AG08395 (cell line): Measurements from ENCODE around the gene OPRD1.

Source experiments
- DNase-seq: peaks from one replicate; pipeline ENCODE4 v3.0.0; 2012; ENCODE audit warnings: mixed read lengths, low spot score

Gene OPRD1

GRCh38 chr1:28910379-28911115 lies 98.6 kb downstream of the OPRD1 start:
- DNase-seq = no peak

GRCh38 chr1:28913786-28914227 lies 101.8 kb downstream of the OPRD1 start:
- DNase-seq = no peak

- peak; percentile 94 for DNase-seq
Measured at GRCh38 chr1:28914228-28915030, 102.5 kb downstream of the OPRD1 start, which contains the start of gene EPB41. EPB41 (plus strand) TSS chr1:28914569; CDS start chr1:28987438, 72,869 bp downstream.

DNA sequence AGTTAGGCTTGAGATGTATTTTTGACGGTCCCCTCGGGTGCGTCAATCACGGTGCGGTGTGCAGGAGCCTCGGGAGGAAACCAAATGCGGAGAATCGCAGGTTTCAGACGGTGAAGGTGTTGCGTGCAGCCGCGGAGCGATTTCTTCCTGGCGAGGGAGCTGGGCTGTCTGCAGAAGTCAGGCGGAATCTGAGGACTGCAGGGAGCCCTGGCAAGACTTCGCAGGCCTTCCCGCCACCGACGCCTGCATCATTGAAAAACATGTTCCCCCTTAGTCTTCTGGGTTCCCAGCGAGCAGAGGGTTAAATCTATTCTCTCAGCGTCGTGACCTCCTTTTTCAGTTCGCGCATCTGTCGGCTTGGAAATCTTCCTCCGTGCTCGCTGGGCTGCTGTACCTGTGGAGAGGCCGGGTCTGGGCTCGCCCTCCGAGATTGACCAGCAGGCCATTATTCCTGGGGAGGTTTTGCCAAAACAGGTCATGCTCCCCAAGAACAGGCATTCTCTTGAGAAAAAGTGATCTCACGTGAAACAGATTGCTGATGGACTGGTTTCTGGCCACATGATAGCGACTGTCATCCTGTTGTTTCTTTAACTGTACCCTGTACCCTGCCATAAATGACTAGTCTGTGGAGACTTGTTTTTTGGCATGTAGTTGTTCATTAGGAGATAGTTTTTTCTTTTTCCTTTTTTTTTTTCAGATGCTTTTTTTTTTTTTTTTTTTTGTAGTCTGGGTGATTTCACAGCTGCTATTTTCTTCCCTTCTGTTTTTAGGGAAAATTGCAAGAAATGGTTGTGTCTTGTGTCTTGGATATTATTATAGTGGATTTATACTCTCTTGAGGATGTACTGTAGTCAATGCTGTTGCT lies 103.3 kb downstream of the OPRD1 start:
- DNase-seq = no peak

DNA sequence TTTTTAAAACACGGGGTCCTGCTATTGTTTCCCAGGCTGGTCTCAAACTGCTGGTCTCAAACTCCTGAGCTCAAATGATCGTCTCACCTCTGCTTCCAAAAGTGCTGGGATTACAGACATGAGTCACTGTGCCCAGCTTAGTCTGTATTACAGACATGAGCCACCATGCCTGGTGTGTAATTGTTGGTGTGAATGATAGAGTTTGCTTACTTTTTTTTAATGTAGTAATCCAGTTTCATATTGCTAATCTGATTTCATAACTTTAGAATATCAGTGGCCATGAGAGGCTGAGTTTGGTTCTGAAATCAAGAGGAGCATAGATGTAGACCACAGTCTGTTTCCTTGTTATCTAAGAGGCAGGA lies 105.8 kb downstream of the OPRD1 start:
- no peak for DNase-seq
